HepG2 (cell line): ENCODE data around the gene F13B. TPM values are rescaled to one million over a fixed set of nuclear protein-coding genes. Genes with fewer than 3 reads are reported as not detected.
"Not testable (repeated sequence)": the region's sequence is repeated elsewhere in the genome, so short reads cannot be mapped to it uniquely, and the experiment has no call there.

Experiments
- E2F1 ChIP-seq: sonication (generic); formaldehyde crosslinking; IDR thresholded peaks from 2 replicates; pipeline ENCODE4 v1.5.0; 2020; ENCODE audit warnings: missing genetic modification reagents
- FOXP1 ChIP-seq, 2 experiments: fragments of 450-650 bp in 1 of 2; IDR thresholded peaks; 2 replicates each; pipeline ENCODE4 v1.6.1; 2017 to 2018; ENCODE audit warnings: antibody characterized with exemption in 1 of 2
- HNF1B ChIP-seq: sonication (generic); formaldehyde crosslinking; IDR thresholded peaks from 2 replicates; pipeline ENCODE4 v1.5.1; 2020; ENCODE audit warnings: mild to moderate bottlenecking, moderate library complexity, missing genetic modification reagents
- IRF9 ChIP-seq: sonication (generic); formaldehyde crosslinking; IDR thresholded peaks from 2 replicates; pipeline ENCODE4 v1.8.0; 2022; ENCODE audit warnings: missing genetic modification reagents, mild to moderate bottlenecking, borderline replicate concordance
- KDM5B ChIP-seq: sonication (generic); formaldehyde crosslinking; IDR thresholded peaks from 2 replicates; pipeline ENCODE4 v1.4.0; 2020; ENCODE audit warnings: missing genetic modification reagents, mild to moderate bottlenecking, borderline replicate concordance
- MEIS2 ChIP-seq: sonication (generic); formaldehyde crosslinking; IDR thresholded peaks from 2 replicates; pipeline ENCODE4 v1.9.0; 2021; ENCODE audit warnings: mild to moderate bottlenecking, missing genetic modification reagents
- MLX ChIP-seq: IDR thresholded peaks from 2 replicates; pipeline ENCODE4 v1.6.1; 2016
- MXD4 ChIP-seq: IDR thresholded peaks from 2 replicates; pipeline ENCODE4 v1.6.1; 2016; ENCODE audit warnings: mild to moderate bottlenecking, missing biosample characterization, missing genetic modification reagents
- MYC ChIP-seq: sonication (generic); formaldehyde crosslinking; IDR thresholded peaks from 2 replicates; pipeline ENCODE4 v1.9.0; 2021; ENCODE audit warnings: missing genetic modification reagents, borderline replicate concordance
- SALL2 ChIP-seq: sonication (generic); formaldehyde crosslinking; IDR thresholded peaks from 2 replicates; pipeline ENCODE4 v1.8.1; 2023; ENCODE audit warnings: mild to moderate bottlenecking, missing genetic modification reagents, inconsistent platforms
- SMAD3 ChIP-seq: sonication (generic); formaldehyde crosslinking; IDR thresholded peaks from 2 replicates; pipeline ENCODE4 v1.4.0; 2020; ENCODE audit warnings: missing genetic modification reagents
- TAF1 ChIP-seq: sonication (generic); formaldehyde crosslinking; IDR thresholded peaks from 2 replicates; pipeline ENCODE4 v1.4.0; 2020; ENCODE audit warnings: missing genetic modification reagents
- TFDP1 ChIP-seq: IDR thresholded peaks from 2 replicates; pipeline ENCODE4 v1.6.1; 2016; ENCODE audit warnings: missing compliant biosample characterization, missing genetic modification reagents, borderline replicate concordance
- ZBTB42 ChIP-seq: sonication (generic); formaldehyde crosslinking; IDR thresholded peaks from 2 replicates; pipeline ENCODE4 v1.5.0; 2020; ENCODE audit warnings: mild to moderate bottlenecking, missing genetic modification reagents
- ZNF256 ChIP-seq: sonication (generic); formaldehyde crosslinking; conservative IDR thresholded peaks from 2 replicates; pipeline ENCODE4 v1.4.0; 2020; ENCODE audit warnings: missing genetic modification reagents
- ZNF609 ChIP-seq: sonication (generic); formaldehyde crosslinking; IDR thresholded peaks from 2 replicates; pipeline ENCODE4 v1.4.0; 2020; ENCODE audit warnings: mild to moderate bottlenecking, missing genetic modification reagents, borderline replicate concordance
- ZNF614 ChIP-seq: IDR thresholded peaks from 2 replicates; pipeline ENCODE4 v1.6.1; 2018; ENCODE audit warnings: missing biosample characterization, missing genetic modification reagents, inconsistent platforms, borderline replicate concordance
- polyA plus RNA-seq, 8 experiments: library from polyadenylated mRNA; depleted of rRNA in 3 of 8; stranded (reverse) in 7 of 8; unstranded in 1 of 8; fragments of >200 nt; fragmentation: Illumina TruSeq in 4 of 8; extraction: Trizol in 4 of 8; gene quantifications; 2 replicates each; pipeline versions ENCODE4 v1.2.1 to v1.2.3, GENCODE V29; 2011 to 2016; ENCODE audit warnings: low read depth in 4 of 8, missing spikeins in 1 of 8, mixed read lengths in 1 of 8; ENCODE audit not compliant: insufficient read depth in 1 of 8
- total RNA-seq, 5 experiments: library from RNA; depleted of rRNA; stranded (reverse); fragments of >200 nt; fragmentation: Illumina TruSeq; extraction: Trizol; gene quantifications; 2 replicates each; pipeline ENCODE4 v1.2.3, GENCODE V29; 2016; ENCODE audit warnings: low read depth in 1 of 5

F13B gene
- total and polyA plus RNA-seq, 2 of the 13 experiments (the other 11 are each of a cell fraction or from before 2014, with no cell fraction given), result 0.41 to 2.7 TPM

- TF ChIP-seq HNF1B (CRISPR knock-in tag), result peak; percentile 69; the same call in 1 of the 2 replicates
- peak; percentile 27; the same call in 1 of the 2 replicates for TF ChIP-seq TAF1
- TF ChIP-seq E2F1, result peak; percentile 32; the same call in 1 of the 2 replicates
- TF ChIP-seq MLX, result peak; percentile 43; the same call in 1 of the 2 replicates
- peak; percentile 92; the same call in 1 of the 2 replicates for TF ChIP-seq ZBTB42 (CRISPR knock-in tag)
- TF ChIP-seq SALL2 (CRISPR knock-in tag), result peak; percentile 72; the same call in 1 of the 2 replicates
- TF ChIP-seq SMAD3, result peak; percentile 64; the same call in 1 of the 2 replicates
- peak; percentile 50; the same call in 1 of the 2 replicates for TF ChIP-seq TFDP1 (CRISPR knock-in tag)
- peak; percentile 34; the same call in 1 of the 2 replicates for TF ChIP-seq MXD4
- TF ChIP-seq ZNF614 (CRISPR knock-in tag), result peak; percentile 80; the same call in 1 of the 2 replicates
- not testable (repeated sequence) for TF ChIP-seq FOXP1 (IDR thresholded peaks at IDR 0.05)
- peak; percentile 65 for TF ChIP-seq FOXP1 (CRISPR knock-in tag; IDR thresholded peaks at IDR 0.05)
- TF ChIP-seq IRF9 (CRISPR knock-in tag), result 0 out of 2 replicates have a peak, but pooled peaks have one; percentile 29
- peak; percentile 58; the same call in 1 of the 2 replicates for TF ChIP-seq ZNF609
- peak; percentile 53; the same call in 1 of the 2 replicates for TF ChIP-seq KDM5B
- TF ChIP-seq ZNF256 (CRISPR knock-in tag), result 0 out of 2 replicates have a peak, but pooled peaks have one; percentile 61
- TF ChIP-seq MEIS2 (CRISPR knock-in tag), result peak; percentile 21; the same call in 1 of the 2 replicates
- TF ChIP-seq MYC (CRISPR knock-in tag), result peak; percentile 74
Observed at GRCh38 chr1:196991919-196992651, 75.0 kb downstream of the F13B start (continued).
